B cell (primary cell): ENCODE measurements around the gene GMFB. TPM values are rescaled to one million over a fixed set of nuclear protein-coding genes. Genes with fewer than 3 reads are reported as not detected.

ENCODE experiments used
- ATAC-seq: fragments of 200-7000 bp; cut with Tn5 transposase; one replicate; pipeline ENCODE4 v1.10.0; 2021; ENCODE audit warnings: low read depth, mild to moderate bottlenecking, moderate number of reproducible peaks, moderate library complexity
- CTCF ChIA-PET: fragments of 350-600 bp; sonication (Branson Sonifier 250); formaldehyde crosslinking; loops from one replicate; lab custom pipeline; 2021; ENCODE audit warnings: antibody characterized with exemption, inconsistent platforms; lab: Charles Lee
- POLR2A ChIA-PET: fragments of 350-600 bp; sonication (Branson Sonifier 250); formaldehyde crosslinking; loops from one replicate; lab custom pipeline; 2021; ENCODE audit warnings: antibody characterized with exemption; lab: Charles Lee
- DNase-seq: peaks from one replicate; pipeline ENCODE4 v3.0.0; 2013
- H2AFZ ChIP-seq: 2 replicates; pipeline ENCODE4 v1.6.1; 2012; ENCODE audit warnings: mild to moderate bottlenecking, low read depth, low read length; ENCODE audit not compliant: insufficient read depth, poor library complexity, severe bottlenecking
- H3K27ac ChIP-seq, 2 donors: 1 replicate in 1 of 2; 2 replicates in 1 of 2; pipeline ENCODE4 v1.5.1; 2012 to 2013; ENCODE audit warnings: low read length in 2 of 2, mild to moderate bottlenecking in 2 of 2, moderate library complexity in 1 of 2
- H3K27me3 ChIP-seq, 4 experiments: fragments of 200-600 bp in 1 of 4; sonication (generic) in 1 of 4; replicated peaks in 1 of 4; 1 replicate in 2 of 4; 2 replicates in 2 of 4; pipeline versions ENCODE4 v1.6.1 to v1.7.0; 2013 to 2016; ENCODE audit warnings: low read length in 3 of 4, mild to moderate bottlenecking in 2 of 4, mixed read lengths in 1 of 4, moderate library complexity in 1 of 4; ENCODE audit not compliant: insufficient read depth in 4 of 4, control insufficient read depth in 3 of 4; ENCODE audit errors: control extremely low read depth in 1 of 4
- H3K36me3 ChIP-seq, 2 experiments: replicated peaks in 1 of 2; 1 replicate in 1 of 2; 2 replicates in 1 of 2; pipeline versions ENCODE4 v1.6.1 to v1.7.1; 2013; ENCODE audit warnings: low read length in 1 of 2; ENCODE audit not compliant: insufficient read depth in 2 of 2, control insufficient read depth in 1 of 2; ENCODE audit errors: control extremely low read depth in 1 of 2, extremely low read depth in 1 of 2
- H3K4me1 ChIP-seq, 2 donors: fragments of 200-600 bp in 1 of 2; sonication (generic) in 1 of 2; 1 replicate in 1 of 2; 2 replicates in 1 of 2; pipeline versions ENCODE4 v1.5.1 to v1.6.1; 2013 to 2017; ENCODE audit warnings: low read length in 2 of 2; ENCODE audit not compliant: control insufficient read depth in 2 of 2, insufficient read depth in 2 of 2
- H3K4me2 ChIP-seq: replicated peaks from 2 replicates; pipeline ENCODE3; 2012; ENCODE audit warnings: mild to moderate bottlenecking, low read depth, low read length; ENCODE audit not compliant: poor library complexity, severe bottlenecking
- H3K4me3 ChIP-seq, 5 experiments: fragments of 200-600 bp in 1 of 5; sonication (generic) in 1 of 5; 1 replicate in 3 of 5; 2 replicates in 2 of 5; pipeline versions ENCODE4 v1.5.1 to v1.7.0; 2011 to 2016; ENCODE audit warnings: low read length in 4 of 5, mild to moderate bottlenecking in 4 of 5, low read depth in 2 of 5, control low read depth in 1 of 5, moderate library complexity in 1 of 5; ENCODE audit not compliant: insufficient read depth in 1 of 5; ENCODE audit errors: control extremely low read depth in 1 of 5, extremely low read depth in 1 of 5
- H3K79me2 ChIP-seq: fragments of 200-600 bp; sonication (generic); one replicate; pipeline ENCODE4 v1.6.0; 2016; ENCODE audit warnings: low read length; ENCODE audit not compliant: control insufficient read depth, insufficient read depth
- H3K9ac ChIP-seq: fragments of 200-600 bp; sonication (generic); 2 replicates; pipeline ENCODE4 v1.6.1; 2017; ENCODE audit warnings: mild to moderate bottlenecking, low read length, moderate library complexity
- H3K9me3 ChIP-seq, 3 donors: one replicate each; pipeline versions ENCODE4 v1.6.1 to v1.7.1; 2013; ENCODE audit warnings: low read length in 2 of 3; ENCODE audit not compliant: control insufficient read depth in 2 of 3, insufficient read depth in 1 of 3; ENCODE audit errors: control extremely low read depth in 1 of 3
- H4K20me1 ChIP-seq: 2 replicates; pipeline ENCODE4 v1.6.0; 2012; ENCODE audit warnings: mild to moderate bottlenecking, low read length; ENCODE audit not compliant: insufficient read depth, control insufficient read depth, poor library complexity, severe bottlenecking
- H3K27ac Mint-ChIP-seq: one replicate; pipeline ENCODE4 v1.8.0; 2021; ENCODE audit warnings: mixed read lengths
- H3K27me3 Mint-ChIP-seq: one replicate; pipeline ENCODE4 v1.8.0; 2021; ENCODE audit warnings: mixed read lengths
- H3K4me1 Mint-ChIP-seq: one replicate; pipeline ENCODE4 v1.8.0; 2021; ENCODE audit warnings: mixed read lengths
- H3K4me3 Mint-ChIP-seq: one replicate; pipeline ENCODE4 v1.8.0; 2021; ENCODE audit warnings: mixed read lengths
- H3K9me3 Mint-ChIP-seq: one replicate; pipeline ENCODE4 v1.8.0; 2022; ENCODE audit warnings: mixed read lengths; ENCODE audit not compliant: insufficient read depth
- CTCF ChIP-seq: fragments of 200-600 bp; IDR thresholded peaks from one replicate; pipeline ENCODE4 v1.8.0; 2022; ENCODE audit warnings: antibody characterized with exemption, mild to moderate bottlenecking
- EZH2 ChIP-seq: IDR thresholded peaks from 2 replicates; pipeline ENCODE4 v1.6.1; 2012; ENCODE audit warnings: borderline replicate concordance, low read depth, mild to moderate bottlenecking, moderate library complexity, low read length; ENCODE audit not compliant: insufficient read depth, poor library complexity, severe bottlenecking
- WGBS: methylation state at CpG from one replicate; pipeline ENCODE4 v1.1.5; 2013; ENCODE audit warnings: missing lambda C conversion rate; ENCODE audit not compliant: insufficient coverage; 5-methylcytosine and 5-hydroxymethylcytosine counted together
- intact Hi-C: fragments of 100-400 bp; cut with micrococcal nuclease; formaldehyde crosslinking; loops from one replicate; pipeline ENCODE4 v1.10.0; 2022
- polyA plus RNA-seq: library from polyadenylated mRNA; depleted of rRNA; stranded (reverse); fragments of >200 nt; gene quantifications from 2 replicates; pipeline ENCODE4 v1.2.3, GENCODE V29; 2012
- total RNA-seq, 2 donors: library from RNA; stranded (reverse); fragments of 120-200 nt in 1 of 2; gene quantifications; 1 replicate in 1 of 2; 2 replicates in 1 of 2; pipeline versions ENCODE4 v1.2.3 to v1.2.4, GENCODE V29; 2013 to 2022

Gene GMFB
- total and polyA plus RNA-seq, 2 donors (not counting 1 experiment from before 2014, with no cell fraction given): 13.6 to 49.8 TPM

GRCh38 chr14:54483846-54484245 lies 4.9 kb downstream of the GMFB start:
- Mint-ChIP-seq H3K4me3 (peak overlapping the region; percentile 67), H3K4me1 (peaks cover 63% of the 10 kb centered on the region), H3K27ac (peak overlapping the region; percentile 87), H3K27me3 (no peaks in the 10 kb centered on the region), H3K9me3 (no peaks in the 10 kb centered on the region)
- no peaks in the 10 kb centered on the region for H3K27me3 ChIP-seq
- no peak overlapping the region for H2AFZ ChIP-seq
- H3K79me2 ChIP-seq: peaks cover 68% of the 10 kb centered on the region
- no peak for TF ChIP-seq EZH2
- no peak for TF ChIP-seq CTCF
- intact Hi-C loops: loop anchor here (1.0 to 5.0 kb wide), 2 partner anchors 43 to 102 kb away; partner anchors contain the start of gene CNIH1
- H3K4me1 ChIP-seq: peaks cover 41 to 57% of the 10 kb centered on the region in 2 donors
- H3K36me3 ChIP-seq: peaks cover 2 to 18% of the 10 kb centered on the region in 2 experiments
- ChIA-PET CTCF (interaction anchor here (1.3 to 1.4 kb wide), 2 partner anchors 26 to 290 kb away, joined by 3 to 4 read pairs; partner anchors contain the start of gene CGRRF1), POLR2A (interaction anchor here (1.3 kb wide), 1 partner anchor 26 kb away, joined by 6 read pairs; the partner anchor contains the start of gene CGRRF1)
- H4K20me1 ChIP-seq: no peaks in the 10 kb centered on the region
- H3K4me3 ChIP-seq: peak overlapping the region; percentile 29 to 70 (median 45)
- ATAC-seq (no peak), DNase-seq (no peak)
- H3K27ac ChIP-seq: peak overlapping the region; percentile 33 to 83
- peak overlapping the region; percentile 72 for H3K4me2 ChIP-seq
- H3K9ac ChIP-seq: peak overlapping the region; percentile 63
- H3K9me3 ChIP-seq: no peaks in the 10 kb centered on the region

GRCh38 chr14:54483073-54483745 lies 5.6 kb downstream of the GMFB start:
- Mint-ChIP-seq H3K4me1 (peaks cover 63% of the 10 kb centered on the region), H3K4me3 (peak overlapping the region; percentile 67), H3K9me3 (no peaks in the 10 kb centered on the region), H3K27me3 (no peaks in the 10 kb centered on the region), H3K27ac (peak overlapping the region; percentile 87)
- CTCF ChIA-PET: interaction anchor here (0.9 to 1.4 kb wide), 3 partner anchors 26 to 291 kb away, joined by 3 to 4 read pairs (median 3); partner anchors contain the start of gene CGRRF1
- Histone ChIP-seq H3K9me3 (no peaks in the 10 kb centered on the region), H4K20me1 (no peaks in the 10 kb centered on the region), H2AFZ (no peak overlapping the region), H3K4me1 (peaks cover 40 to 57% of the 10 kb centered on the region in 2 donors), H3K36me3 (peaks cover 2 to 24% of the 10 kb centered on the region in 2 experiments), H3K9ac (peak overlapping the region; percentile 63), H3K4me3 (peak overlapping the region; percentile 29 to 70 (median 45)), H3K27me3 (no peaks in the 10 kb centered on the region), H3K79me2 (peaks cover 68% of the 10 kb centered on the region), H3K27ac (peak overlapping the region; percentile 33 to 83), H3K4me2 (peak overlapping the region; percentile 72)
- POLR2A ChIA-PET: interaction anchor here (1.3 kb wide), 1 partner anchor 27 kb away, joined by 6 read pairs; the partner anchor contains the start of gene CGRRF1
- no CpG with 5 or more reads among the region's 8 CpGs for WGBS
- intact Hi-C loops: loop anchor here (1.0 to 5.0 kb wide), 2 partner anchors 42 to 101 kb away; partner anchors contain the start of gene CNIH1
- TF ChIP-seq CTCF (no peak), EZH2 (no peak)
- peak; percentile 73 for ATAC-seq
- peak; percentile 52 for DNase-seq
